IMR-90 (cell line): ENCODE data around the gene OR2A2.

ENCODE experiments used
- BHLHE40 ChIP-seq: fragments of 150-350 bp; IDR thresholded peaks from 2 replicates; pipeline ENCODE4 v1.6.1; 2016; ENCODE audit warnings: mild to moderate bottlenecking, low read depth, low read length
- CEBPB ChIP-seq: IDR thresholded peaks from 2 replicates; pipeline ENCODE4 v1.6.1; 2012; ENCODE audit warnings: low read depth, low read length, improper control_type of control experiment
- MAZ ChIP-seq: IDR thresholded peaks from 2 replicates; pipeline ENCODE4 v1.6.1; 2012; ENCODE audit warnings: low read depth, mild to moderate bottlenecking, low read length, improper control_type of control experiment, moderate library complexity, borderline replicate concordance
- MXI1 ChIP-seq: IDR thresholded peaks from 2 replicates; pipeline ENCODE4 v1.6.1; 2012; ENCODE audit warnings: low read depth, mild to moderate bottlenecking, low read length, moderate library complexity, borderline replicate concordance
- NFE2L2 ChIP-seq: fragments of 150-350 bp; IDR thresholded peaks from 2 replicates; pipeline ENCODE4 v1.6.1; 2016; ENCODE audit warnings: low read depth, mild to moderate bottlenecking, low read length
- POLR2A ChIP-seq: IDR thresholded peaks from 2 replicates; pipeline ENCODE4 v1.6.1; 2012; ENCODE audit warnings: mild to moderate bottlenecking, low read depth, low read length
- RAD21 ChIP-seq: IDR thresholded peaks from 2 replicates; pipeline ENCODE4 v1.6.1; 2012; ENCODE audit warnings: low read length, improper control_type of control experiment
- RCOR1 ChIP-seq: IDR thresholded peaks from 2 replicates; pipeline ENCODE4 v1.6.1; 2012; ENCODE audit warnings: mild to moderate bottlenecking, low read length, improper control_type of control experiment; ENCODE audit not compliant: insufficient replicate concordance
- RFX5 ChIP-seq: IDR thresholded peaks from 2 replicates; pipeline ENCODE4 v1.8.0; 2012; ENCODE audit warnings: low read depth, mild to moderate bottlenecking, low read length, moderate library complexity
- SMC3 ChIP-seq: fragments of 150-350 bp; IDR thresholded peaks from 2 replicates; pipeline ENCODE4 v1.6.1; 2016; ENCODE audit warnings: low read depth, mild to moderate bottlenecking, antibody characterized with exemption, low read length, moderate library complexity
- TF ChIP-seq, protein P1 (sequence below): conservative IDR thresholded peaks from 2 replicates; pipeline ENCODE4 v1.5.1; 2012; ENCODE audit warnings: mild to moderate bottlenecking, low read depth, low read length, improper control_type of control experiment
- TF ChIP-seq, protein P2 (sequence below): fragments of 150-350 bp; IDR thresholded peaks from 2 replicates; pipeline ENCODE4 v1.6.1; 2016; ENCODE audit warnings: low read depth, mild to moderate bottlenecking, low read length, moderate library complexity, borderline replicate concordance
- TF ChIP-seq, protein P3 (sequence below): fragments of 150-350 bp; IDR thresholded peaks from 2 replicates; pipeline ENCODE4 v1.6.1; 2017; ENCODE audit warnings: mild to moderate bottlenecking, antibody characterized with exemption, low read length, low read depth

DNA sequence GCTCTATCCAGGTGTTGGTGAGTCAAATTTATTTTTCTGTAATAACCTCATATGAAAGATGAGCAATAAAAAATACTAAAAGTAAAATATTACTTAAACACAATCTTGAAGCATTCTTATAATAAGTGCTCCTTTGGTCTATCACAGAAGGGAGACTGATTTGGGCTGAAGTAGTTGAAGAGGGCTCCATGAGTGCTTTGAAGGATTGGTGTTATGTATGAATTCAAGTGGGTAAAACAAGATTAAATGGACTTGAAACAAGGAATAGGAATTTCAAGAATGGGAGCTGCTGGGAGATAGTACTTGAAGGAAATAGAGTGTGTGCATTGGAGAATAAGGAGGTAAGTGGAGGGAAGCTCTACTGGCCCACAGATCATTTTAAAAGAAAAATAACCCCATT lies 7.3 kb upstream of the OR2A2 start:
- TF ChIP-seq, protein P1, sequence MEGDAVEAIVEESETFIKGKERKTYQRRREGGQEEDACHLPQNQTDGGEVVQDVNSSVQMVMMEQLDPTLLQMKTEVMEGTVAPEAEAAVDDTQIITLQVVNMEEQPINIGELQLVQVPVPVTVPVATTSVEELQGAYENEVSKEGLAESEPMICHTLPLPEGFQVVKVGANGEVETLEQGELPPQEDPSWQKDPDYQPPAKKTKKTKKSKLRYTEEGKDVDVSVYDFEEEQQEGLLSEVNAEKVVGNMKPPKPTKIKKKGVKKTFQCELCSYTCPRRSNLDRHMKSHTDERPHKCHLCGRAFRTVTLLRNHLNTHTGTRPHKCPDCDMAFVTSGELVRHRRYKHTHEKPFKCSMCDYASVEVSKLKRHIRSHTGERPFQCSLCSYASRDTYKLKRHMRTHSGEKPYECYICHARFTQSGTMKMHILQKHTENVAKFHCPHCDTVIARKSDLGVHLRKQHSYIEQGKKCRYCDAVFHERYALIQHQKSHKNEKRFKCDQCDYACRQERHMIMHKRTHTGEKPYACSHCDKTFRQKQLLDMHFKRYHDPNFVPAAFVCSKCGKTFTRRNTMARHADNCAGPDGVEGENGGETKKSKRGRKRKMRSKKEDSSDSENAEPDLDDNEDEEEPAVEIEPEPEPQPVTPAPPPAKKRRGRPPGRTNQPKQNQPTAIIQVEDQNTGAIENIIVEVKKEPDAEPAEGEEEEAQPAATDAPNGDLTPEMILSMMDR = no peak
- TF ChIP-seq RCOR1 (no peak), POLR2A (no peak), SMC3 (no peak), MAZ (no peak), BHLHE40 (no peak), RFX5 (no peak), CEBPB (no peak), RAD21 (no peak), NFE2L2 (no peak), MXI1 (no peak)
- TF ChIP-seq, protein P2, sequence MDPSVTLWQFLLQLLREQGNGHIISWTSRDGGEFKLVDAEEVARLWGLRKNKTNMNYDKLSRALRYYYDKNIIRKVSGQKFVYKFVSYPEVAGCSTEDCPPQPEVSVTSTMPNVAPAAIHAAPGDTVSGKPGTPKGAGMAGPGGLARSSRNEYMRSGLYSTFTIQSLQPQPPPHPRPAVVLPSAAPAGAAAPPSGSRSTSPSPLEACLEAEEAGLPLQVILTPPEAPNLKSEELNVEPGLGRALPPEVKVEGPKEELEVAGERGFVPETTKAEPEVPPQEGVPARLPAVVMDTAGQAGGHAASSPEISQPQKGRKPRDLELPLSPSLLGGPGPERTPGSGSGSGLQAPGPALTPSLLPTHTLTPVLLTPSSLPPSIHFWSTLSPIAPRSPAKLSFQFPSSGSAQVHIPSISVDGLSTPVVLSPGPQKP = no peak
- TF ChIP-seq, protein P3, sequence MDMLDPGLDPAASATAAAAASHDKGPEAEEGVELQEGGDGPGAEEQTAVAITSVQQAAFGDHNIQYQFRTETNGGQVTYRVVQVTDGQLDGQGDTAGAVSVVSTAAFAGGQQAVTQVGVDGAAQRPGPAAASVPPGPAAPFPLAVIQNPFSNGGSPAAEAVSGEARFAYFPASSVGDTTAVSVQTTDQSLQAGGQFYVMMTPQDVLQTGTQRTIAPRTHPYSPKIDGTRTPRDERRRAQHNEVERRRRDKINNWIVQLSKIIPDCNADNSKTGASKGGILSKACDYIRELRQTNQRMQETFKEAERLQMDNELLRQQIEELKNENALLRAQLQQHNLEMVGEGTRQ = no peak
